Measurements from ENCODE around the gene FAM53A.
A peak's percentile ranks its signal among the peaks of the same experiment; 100 is the strongest.

The FAM53A gene

DNA sequence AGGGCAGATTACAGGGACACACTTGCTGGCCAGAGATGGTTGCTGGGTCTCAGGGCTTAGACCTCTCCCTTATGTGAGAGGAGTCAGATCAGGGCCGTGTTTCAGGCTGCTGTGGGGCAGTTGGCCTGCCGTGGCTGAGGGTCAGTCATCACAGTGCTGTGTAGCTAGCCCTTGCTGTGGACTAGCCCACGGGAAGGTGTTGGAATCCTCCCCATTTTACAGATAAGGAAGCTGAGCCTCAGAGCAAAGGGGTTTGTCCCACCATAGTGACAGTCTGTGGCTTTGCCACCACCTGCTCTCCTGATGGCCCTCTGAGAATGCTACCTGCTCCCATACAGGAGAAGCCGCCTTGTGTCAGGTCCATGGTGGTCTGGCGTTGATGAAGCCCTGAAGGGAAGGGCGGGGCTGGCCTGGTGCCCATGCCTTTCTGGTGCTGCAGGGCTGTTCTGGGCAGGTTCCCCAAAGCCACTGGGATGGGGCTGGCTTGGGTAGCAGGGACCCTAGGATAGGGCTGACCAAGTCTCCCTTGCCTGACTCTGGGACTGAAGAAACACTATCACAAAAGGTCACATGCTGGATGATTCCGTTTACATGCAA is 2.4 kb upstream of the FAM53A start:
- no peaks in the 10 kb centered on the region for H4K20me1 ChIP-seq (ENCODE audit: insufficient read depth)
- H2AFZ ChIP-seq (ENCODE audit: low read depth): no peak overlapping the region
- H3K4me1 ChIP-seq (ENCODE audit: low read depth, poor library complexity, severe bottlenecking): no peaks in the 10 kb centered on the region
- no peaks in the 10 kb centered on the region for H3K79me2 ChIP-seq (ENCODE audit: insufficient read depth, low read depth)
- TF ChIP-seq, protein P1, sequence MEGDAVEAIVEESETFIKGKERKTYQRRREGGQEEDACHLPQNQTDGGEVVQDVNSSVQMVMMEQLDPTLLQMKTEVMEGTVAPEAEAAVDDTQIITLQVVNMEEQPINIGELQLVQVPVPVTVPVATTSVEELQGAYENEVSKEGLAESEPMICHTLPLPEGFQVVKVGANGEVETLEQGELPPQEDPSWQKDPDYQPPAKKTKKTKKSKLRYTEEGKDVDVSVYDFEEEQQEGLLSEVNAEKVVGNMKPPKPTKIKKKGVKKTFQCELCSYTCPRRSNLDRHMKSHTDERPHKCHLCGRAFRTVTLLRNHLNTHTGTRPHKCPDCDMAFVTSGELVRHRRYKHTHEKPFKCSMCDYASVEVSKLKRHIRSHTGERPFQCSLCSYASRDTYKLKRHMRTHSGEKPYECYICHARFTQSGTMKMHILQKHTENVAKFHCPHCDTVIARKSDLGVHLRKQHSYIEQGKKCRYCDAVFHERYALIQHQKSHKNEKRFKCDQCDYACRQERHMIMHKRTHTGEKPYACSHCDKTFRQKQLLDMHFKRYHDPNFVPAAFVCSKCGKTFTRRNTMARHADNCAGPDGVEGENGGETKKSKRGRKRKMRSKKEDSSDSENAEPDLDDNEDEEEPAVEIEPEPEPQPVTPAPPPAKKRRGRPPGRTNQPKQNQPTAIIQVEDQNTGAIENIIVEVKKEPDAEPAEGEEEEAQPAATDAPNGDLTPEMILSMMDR (conservative IDR thresholded peaks at IDR 0.05; ENCODE audit: low read depth, low read length): no peak
- H3K27ac ChIP-seq: no peak overlapping the region
- H3K4me3 ChIP-seq (IDR thresholded peaks at IDR 0.05; ENCODE audit: insufficient read depth, low read depth, low read length): no peak overlapping the region
- H3K9ac ChIP-seq: no peak overlapping the region
- no peak overlapping the region for H3K4me2 ChIP-seq
- no peaks in the 10 kb centered on the region for H3K36me3 ChIP-seq (ENCODE audit: insufficient read depth)
- no peaks in the 10 kb centered on the region for H3K27me3 ChIP-seq (ENCODE audit: insufficient read depth, low read depth)

DNA sequence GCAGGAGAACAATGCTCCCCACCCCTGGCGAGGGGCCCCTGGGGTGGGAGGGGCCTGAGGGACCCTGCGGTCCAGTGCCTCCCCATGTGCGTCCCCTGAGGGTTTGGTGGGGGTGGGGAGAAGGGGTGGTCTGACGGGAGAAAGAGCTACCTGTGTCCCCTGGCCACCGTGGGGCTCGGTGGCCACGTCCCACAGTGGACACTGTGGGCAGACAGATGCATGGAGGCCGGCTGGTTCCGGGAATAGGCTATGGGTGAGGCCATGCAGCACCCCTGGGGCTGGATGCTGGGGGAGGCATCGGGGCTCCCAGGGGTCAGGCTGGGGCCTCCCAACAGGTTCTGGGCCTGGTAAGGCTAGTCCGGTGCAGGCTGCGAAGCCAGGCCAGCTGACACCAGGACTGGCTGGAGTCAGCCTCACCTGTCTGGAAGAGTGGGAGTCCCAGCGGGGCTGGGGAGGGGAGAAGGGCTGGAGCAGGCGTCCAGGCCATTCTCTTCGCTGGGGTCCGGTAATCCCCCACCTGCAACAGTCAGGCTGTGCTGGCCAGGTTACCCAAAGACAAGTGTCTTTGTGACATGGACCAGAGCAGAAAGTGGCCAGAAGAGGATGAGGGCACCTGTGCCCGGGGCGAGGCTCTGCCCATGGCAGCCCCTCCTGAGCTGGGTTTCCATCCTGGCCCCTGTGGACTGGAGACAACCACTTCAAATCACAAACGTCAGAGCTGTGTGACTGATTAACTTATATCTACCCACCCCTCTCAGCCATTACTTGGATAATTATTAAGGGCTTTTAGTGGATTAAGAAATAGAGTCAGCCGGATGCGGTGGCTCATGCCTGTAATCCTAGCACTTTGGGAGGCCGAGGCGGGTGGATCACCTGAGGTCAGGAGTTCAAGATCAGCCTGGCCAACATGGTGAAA is 1.4 kb upstream of the FAM53A start:
- TF ChIP-seq, protein P1 (conservative IDR thresholded peaks at IDR 0.05; ENCODE audit: low read depth, low read length): no peak
- Histone ChIP-seq H3K27ac (no peak overlapping the region), H2AFZ (ENCODE audit: low read depth) (no peak overlapping the region), H3K79me2 (ENCODE audit: insufficient read depth, low read depth) (no peaks in the 10 kb centered on the region), H4K20me1 (ENCODE audit: insufficient read depth) (no peaks in the 10 kb centered on the region), H3K36me3 (ENCODE audit: insufficient read depth) (no peaks in the 10 kb centered on the region), H3K4me2 (no peak overlapping the region), H3K4me3 (IDR thresholded peaks at IDR 0.05; ENCODE audit: insufficient read depth, low read depth, low read length) (no peak overlapping the region), H3K27me3 (ENCODE audit: insufficient read depth, low read depth) (no peaks in the 10 kb centered on the region), H3K9ac (no peak overlapping the region), H3K4me1 (ENCODE audit: low read depth, poor library complexity, severe bottlenecking) (no peaks in the 10 kb centered on the region)

GRCh38 chr4:1684506-1685234 is 557 bp upstream of the FAM53A start:
- no peak overlapping the region for H3K4me2 ChIP-seq
- no peaks in the 10 kb centered on the region for H3K36me3 ChIP-seq (ENCODE audit: insufficient read depth)
- no peaks in the 10 kb centered on the region for H4K20me1 ChIP-seq (ENCODE audit: insufficient read depth)
- H3K27ac ChIP-seq: no peak overlapping the region
- H3K79me2 ChIP-seq (ENCODE audit: insufficient read depth, low read depth): no peaks in the 10 kb centered on the region
- H3K27me3 ChIP-seq (ENCODE audit: insufficient read depth, low read depth): no peaks in the 10 kb centered on the region
- no peaks in the 10 kb centered on the region for H3K4me1 ChIP-seq (ENCODE audit: low read depth, poor library complexity, severe bottlenecking)
- H2AFZ ChIP-seq (ENCODE audit: low read depth): no peak overlapping the region
- H3K9ac ChIP-seq: no peak overlapping the region
- H3K4me3 ChIP-seq (IDR thresholded peaks at IDR 0.05; ENCODE audit: insufficient read depth, low read depth, low read length): no peak overlapping the region
- TF ChIP-seq, protein P1 (conservative IDR thresholded peaks at IDR 0.05; ENCODE audit: low read depth, low read length): no peak

GRCh38 chr4:1683261-1683735 is 815 bp downstream of the FAM53A start:
- Histone ChIP-seq H3K36me3 (ENCODE audit: insufficient read depth) (no peaks in the 10 kb centered on the region), H3K27me3 (ENCODE audit: insufficient read depth, low read depth) (no peaks in the 10 kb centered on the region), H2AFZ (ENCODE audit: low read depth) (0 out of 2 replicates have a peak overlapping the region, but pooled peaks have one; percentile 10), H3K9ac (no peak overlapping the region), H4K20me1 (ENCODE audit: insufficient read depth) (no peaks in the 10 kb centered on the region), H3K79me2 (ENCODE audit: insufficient read depth, low read depth) (no peaks in the 10 kb centered on the region), H3K27ac (no peak overlapping the region), H3K4me3 (IDR thresholded peaks at IDR 0.05; ENCODE audit: insufficient read depth, low read depth, low read length) (no peak overlapping the region), H3K4me2 (no peak overlapping the region), H3K4me1 (ENCODE audit: low read depth, poor library complexity, severe bottlenecking) (no peaks in the 10 kb centered on the region)
- TF ChIP-seq, protein P1 (conservative IDR thresholded peaks at IDR 0.05; ENCODE audit: low read depth, low read length): no peak

All from KMS-11 (cell line).